ENCODE measurements around the gene CACNA1B. TPM values are rescaled to one million over a fixed set of nuclear protein-coding genes. Genes with fewer than 3 reads are reported as not detected.

CACNA1B gene
- total RNA-seq, 1 experiment from 2014 or later: 7.8 TPM

- Histone ChIP-seq H4K8ac (replicated peaks; ENCODE audit: insufficient read length, low read depth, low read length) (no peak overlapping the region), H2BK20ac (ENCODE audit: low read depth, low read length, poor library complexity, severe bottlenecking) (no peak overlapping the region), H3K4me2 (ENCODE audit: insufficient read depth, insufficient read length, low read length) (no peak overlapping the region), H3K18ac (ENCODE audit: insufficient read length, low read depth, low read length) (no peak overlapping the region), H3K9me3 (ENCODE audit: control insufficient read depth, low read depth, low read length) (peaks cover 54% of the 10 kb centered on the region), H3K27me3 (ENCODE audit: insufficient read depth, low read length) (no peaks in the 10 kb centered on the region), H3K23ac (ENCODE audit: insufficient read length, low read depth, low read length) (no peak overlapping the region), H3T11ph (ENCODE audit: low read length) (no peak overlapping the region), H2AFZ (ENCODE audit: low read length) (no peak overlapping the region), H2BK15ac (ENCODE audit: low read depth, low read length) (no peak overlapping the region), H3K56ac (ENCODE audit: insufficient read length, low read depth, low read length) (no peak overlapping the region), H2AK5ac (ENCODE audit: insufficient read length, low read length) (no peak overlapping the region), H2BK12ac (ENCODE audit: insufficient read length, low read depth, low read length) (no peak overlapping the region), H4K5ac (ENCODE audit: insufficient read length, low read depth, low read length) (no peak overlapping the region), H3K9ac (ENCODE audit: extremely low read depth, insufficient read length, low read length) (no peak overlapping the region), H4K20me1 (ENCODE audit: control insufficient read depth, insufficient read depth, insufficient read length) (no peaks in the 10 kb centered on the region), H3K23me2 (ENCODE audit: insufficient read length, low read depth, low read length, poor library complexity, severe bottlenecking) (no peaks in the 10 kb centered on the region), H2BK5ac (ENCODE audit: insufficient read length, low read length) (no peak overlapping the region), H4K91ac (ENCODE audit: insufficient read length, low read depth, low read length) (no peak overlapping the region), H3K4ac (ENCODE audit: low read depth, low read length) (no peak overlapping the region), H3K4me1 (ENCODE audit: insufficient read depth, low read length) (no peaks in the 10 kb centered on the region), H3K14ac (ENCODE audit: insufficient read depth, low read length) (no peak overlapping the region), H3K79me1 (ENCODE audit: insufficient read depth, low read depth, low read length, poor library complexity, severe bottlenecking) (no peaks in the 10 kb centered on the region), H3K27ac (ENCODE audit: insufficient read length, low read depth, low read length) (no peak overlapping the region), H2BK120ac (ENCODE audit: low read depth, low read length, poor library complexity, severe bottlenecking) (no peak overlapping the region), H3K79me2 (ENCODE audit: insufficient read depth, low read length) (no peaks in the 10 kb centered on the region)
- Mint-ChIP-seq H3K9me3 (peaks cover 55 to 76% of the 10 kb centered on the region in 2 experiments), H3K27ac (no peak overlapping the region), H3K36me3 (ENCODE audit: insufficient read depth in 1 of 3, low read depth in 3 of 3) (peaks cover 28 to 50% (median 28%) of the 10 kb centered on the region in 3 experiments), H3K27me3 (ENCODE audit: low read depth) (peaks cover 8% of the 10 kb centered on the region), H3K4me1 (no peaks in the 10 kb centered on the region), H3K4me3 (no peak overlapping the region)
- DNase-seq: no peak
- no peak for TF ChIP-seq CTCF (conservative IDR thresholded peaks at IDR 0.05)
- WGBS (ENCODE audit: extremely low coverage, insufficient read length, low lambda C conversion rate): no CpG with 5 or more reads among the region's 7 CpGs
Measured at GRCh38 chr9:138123086-138123485, 245.5 kb downstream of the CACNA1B start.
